ENCODE measurements around the gene MEMO1. TPM values are rescaled to one million over a fixed set of nuclear protein-coding genes. Genes with fewer than 3 reads are reported as not detected.
A peak's percentile ranks its signal among the peaks of the same experiment; 100 is the strongest.

The MEMO1 gene
- total and polyA plus RNA-seq, 2 donors (not counting 1 experiment from before 2014, with no cell fraction given) = 44.8 to 65.8 TPM

DNA sequence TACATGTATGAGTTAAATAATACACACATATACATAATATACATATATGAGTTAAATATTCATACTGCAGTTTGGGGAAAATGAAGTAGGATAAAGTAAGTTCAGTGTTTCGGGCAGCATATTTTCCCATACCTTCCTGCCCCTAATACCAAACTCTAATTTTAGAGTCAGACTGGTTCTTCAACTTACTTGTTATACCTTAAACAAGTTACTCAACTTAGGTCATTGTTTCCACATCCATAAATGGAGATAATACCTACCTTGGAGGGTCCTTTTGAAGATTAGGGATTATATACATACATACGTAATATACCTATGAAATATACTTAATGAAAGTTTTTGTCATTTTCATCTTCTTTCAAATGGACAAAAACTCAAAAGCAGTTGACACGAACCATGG is 8.4 kb downstream of the MEMO1 start:
- H3K27me3 ChIP-seq (replicated peaks in 1 of 4; ENCODE audit: control extremely low read depth in 1 of 4, control insufficient read depth in 3 of 4, insufficient read depth in 4 of 4, low read length in 3 of 4) = no peaks in the 10 kb centered on the region
- Mint-ChIP-seq H3K4me1 (peaks cover 52% of the 10 kb centered on the region), H3K4me3 (no peak overlapping the region), H3K27me3 (no peaks in the 10 kb centered on the region), H3K27ac (no peak overlapping the region), H3K9me3 (ENCODE audit: insufficient read depth) (no peaks in the 10 kb centered on the region)
- ATAC-seq (ENCODE audit: low read depth) = no peak
- CTCF ChIA-PET = no interaction called here
- intact Hi-C loops (cut with micrococcal nuclease) = loop anchor here (10.0 kb wide), 1 partner anchor 58 kb away; no protein-coding TSS in a partner anchor
- H3K4me2 ChIP-seq (replicated peaks; ENCODE audit: low read depth, low read length, poor library complexity, severe bottlenecking) = no peak overlapping the region
- H3K9me3 ChIP-seq (ENCODE audit: control extremely low read depth in 1 of 3, control insufficient read depth in 2 of 3, insufficient read depth in 1 of 3, low read length in 2 of 3) = no peaks in the 10 kb centered on the region
- H3K9ac ChIP-seq (ENCODE audit: low read length) = no peak overlapping the region
- H2AFZ ChIP-seq (ENCODE audit: insufficient read depth, low read depth, low read length, poor library complexity, severe bottlenecking) = no peak overlapping the region
- H3K4me3 ChIP-seq (ENCODE audit: control extremely low read depth in 1 of 5, extremely low read depth in 1 of 5, insufficient read depth in 1 of 5, low read depth in 2 of 5, low read length in 4 of 5) = no peak overlapping the region
- POLR2A ChIA-PET = no interaction called here
- H3K4me1 ChIP-seq (ENCODE audit: control insufficient read depth in 2 of 2, insufficient read depth in 2 of 2, low read length in 2 of 2) = peaks cover 28 to 32% of the 10 kb centered on the region in 2 donors
- DNase-seq = no peak
- no peak overlapping the region for H3K27ac ChIP-seq (ENCODE audit: low read length in 2 of 2)
- H4K20me1 ChIP-seq (ENCODE audit: control insufficient read depth, insufficient read depth, low read length, poor library complexity, severe bottlenecking) = peaks cover 77% of the 10 kb centered on the region
- no CpG with 5 or more reads among the region's 3 CpGs for WGBS (ENCODE audit: insufficient coverage)
- TF ChIP-seq EZH2 (IDR thresholded peaks at IDR 0.05; ENCODE audit: borderline replicate concordance, insufficient read depth, low read depth, low read length, poor library complexity, severe bottlenecking) (no peak), CTCF (IDR thresholded peaks at IDR 0.05) (no peak)
- H3K79me2 ChIP-seq (ENCODE audit: control insufficient read depth, insufficient read depth, low read length) = peaks cover 97% of the 10 kb centered on the region
- no peaks in the 10 kb centered on the region for H3K36me3 ChIP-seq (replicated peaks in 1 of 2; ENCODE audit: control extremely low read depth in 1 of 2, control insufficient read depth in 1 of 2, extremely low read depth in 1 of 2, insufficient read depth in 2 of 2, low read length in 1 of 2)

DNA sequence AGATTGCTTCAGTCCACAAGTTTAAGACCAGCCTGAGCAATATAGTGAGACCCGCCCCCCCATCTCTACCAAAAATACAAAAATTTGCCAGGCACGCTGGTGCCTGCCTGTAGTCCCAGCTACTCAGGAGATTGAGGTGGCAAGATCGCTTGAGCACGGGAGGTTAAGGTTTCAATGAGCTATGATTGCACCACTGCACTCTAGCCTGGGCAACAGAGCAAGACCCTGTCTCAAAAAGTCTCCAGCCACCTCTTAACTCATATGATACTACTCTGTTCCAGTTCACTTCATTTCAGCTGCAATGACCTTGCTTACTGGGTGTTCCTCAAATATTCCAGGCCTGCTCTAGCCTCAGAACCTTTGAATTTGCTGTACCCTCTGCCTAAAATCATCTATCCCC is 11.4 kb downstream of the MEMO1 start:
- Histone ChIP-seq H3K9me3 (ENCODE audit: control extremely low read depth in 1 of 3, control insufficient read depth in 2 of 3, insufficient read depth in 1 of 3, low read length in 2 of 3) (no peaks in the 10 kb centered on the region), H3K36me3 (replicated peaks in 1 of 2; ENCODE audit: control extremely low read depth in 1 of 2, control insufficient read depth in 1 of 2, extremely low read depth in 1 of 2, insufficient read depth in 2 of 2, low read length in 1 of 2) (no peaks in the 10 kb centered on the region), H3K4me3 (ENCODE audit: control extremely low read depth in 1 of 5, extremely low read depth in 1 of 5, insufficient read depth in 1 of 5, low read depth in 2 of 5, low read length in 4 of 5) (no peak overlapping the region), H3K9ac (ENCODE audit: low read length) (no peak overlapping the region), H3K4me1 (ENCODE audit: control insufficient read depth in 2 of 2, insufficient read depth in 2 of 2, low read length in 2 of 2) (peaks cover 30 to 31% of the 10 kb centered on the region in 2 donors), H3K27ac (ENCODE audit: low read length in 2 of 2) (no peak overlapping the region), H3K27me3 (replicated peaks in 1 of 4; ENCODE audit: control extremely low read depth in 1 of 4, control insufficient read depth in 3 of 4, insufficient read depth in 4 of 4, low read length in 3 of 4) (no peaks in the 10 kb centered on the region), H3K4me2 (replicated peaks; ENCODE audit: low read depth, low read length, poor library complexity, severe bottlenecking) (peak overlapping the region; percentile 1), H3K79me2 (ENCODE audit: control insufficient read depth, insufficient read depth, low read length) (peaks cover 97% of the 10 kb centered on the region), H2AFZ (ENCODE audit: insufficient read depth, low read depth, low read length, poor library complexity, severe bottlenecking) (no peak overlapping the region), H4K20me1 (ENCODE audit: control insufficient read depth, insufficient read depth, low read length, poor library complexity, severe bottlenecking) (peaks cover 53% of the 10 kb centered on the region)
- POLR2A ChIA-PET = interaction anchor here (0.9 kb wide), 1 partner anchor 10 kb away, joined by 4 read pairs; no protein-coding TSS in a partner anchor
- 67% methylated on average over 2 of the region's 4 CpGs for WGBS (ENCODE audit: insufficient coverage)
- no peak overlapping the region for H3K4me3 Mint-ChIP-seq
- H3K27ac Mint-ChIP-seq = no peak overlapping the region
- peaks cover 53% of the 10 kb centered on the region for H3K4me1 Mint-ChIP-seq
- CTCF ChIA-PET = no interaction called here
- no peak for ATAC-seq (ENCODE audit: low read depth)
- intact Hi-C loops (cut with micrococcal nuclease) = no loop called here
- no peak for DNase-seq
- H3K9me3 Mint-ChIP-seq (ENCODE audit: insufficient read depth) = no peaks in the 10 kb centered on the region
- TF ChIP-seq CTCF (IDR thresholded peaks at IDR 0.05) (no peak), EZH2 (IDR thresholded peaks at IDR 0.05; ENCODE audit: borderline replicate concordance, insufficient read depth, low read depth, low read length, poor library complexity, severe bottlenecking) (no peak)
- no peaks in the 10 kb centered on the region for H3K27me3 Mint-ChIP-seq
